HepG2 (cell line): ENCODE results near the gene NT5DC2. TPM values are rescaled to one million over a fixed set of nuclear protein-coding genes. Genes with fewer than 3 reads are reported as not detected.

Source experiments
- ATM ChIP-seq: fragments of 450-650 bp; IDR thresholded peaks from 2 replicates; pipeline ENCODE4 v1.7.1; 2017; ENCODE audit warnings: mild to moderate bottlenecking, borderline replicate concordance
- KMT2A ChIP-seq: sonication (generic); formaldehyde crosslinking; IDR thresholded peaks from 2 replicates; pipeline ENCODE4 v1.4.0; 2020; ENCODE audit warnings: missing genetic modification reagents
- PAF1 ChIP-seq: IDR thresholded peaks from 2 replicates; pipeline ENCODE4 v1.6.1; 2016; ENCODE audit warnings: missing genetic modification reagents, missing compliant biosample characterization
- TBL1XR1 ChIP-seq: fragments of 150-350 bp; IDR thresholded peaks from 2 replicates; pipeline ENCODE4 v1.6.1; 2014; ENCODE audit warnings: borderline replicate concordance, low read length; ENCODE audit not compliant: partially characterized antibody
- U2AF2 ChIP-seq: fragments of 200-400 bp; formaldehyde crosslinking; IDR thresholded peaks from 2 replicates; pipeline ENCODE4 v1.6.1; 2017; ENCODE audit warnings: low read depth, mild to moderate bottlenecking, low read length
- ZBTB43 ChIP-seq: sonication (generic); formaldehyde crosslinking; conservative IDR thresholded peaks from 2 replicates; pipeline ENCODE4 v1.4.0; 2020; ENCODE audit warnings: missing genetic modification reagents
- ZFP82 ChIP-seq: sonication (generic); formaldehyde crosslinking; IDR thresholded peaks from 2 replicates; pipeline ENCODE4 v1.5.1; 2020; ENCODE audit warnings: mild to moderate bottlenecking, missing genetic modification reagents, borderline replicate concordance
- ZFYVE20 ChIP-seq: sonication (generic); formaldehyde crosslinking; IDR thresholded peaks from 2 replicates; pipeline ENCODE4 v1.8.0; 2023; ENCODE audit warnings: low read depth, mild to moderate bottlenecking, moderate library complexity, missing genetic modification reagents, borderline replicate concordance
- ZNF136 ChIP-seq: sonication (generic); formaldehyde crosslinking; IDR thresholded peaks from 2 replicates; pipeline ENCODE4 v1.8.1; 2022; ENCODE audit warnings: low read depth, mild to moderate bottlenecking, moderate library complexity, missing genetic modification reagents
- ZNF30 ChIP-seq: sonication (generic); formaldehyde crosslinking; IDR thresholded peaks from 2 replicates; pipeline ENCODE4 v1.5.0; 2020; ENCODE audit warnings: mild to moderate bottlenecking, missing genetic modification reagents
- ZNF337 ChIP-seq: sonication (generic); formaldehyde crosslinking; IDR thresholded peaks from 2 replicates; pipeline ENCODE4 v1.5.1; 2020; ENCODE audit warnings: missing genetic modification reagents, low read depth, mild to moderate bottlenecking, borderline replicate concordance
- ZNF557 ChIP-seq: sonication (generic); formaldehyde crosslinking; IDR thresholded peaks from 2 replicates; pipeline ENCODE4 v1.4.0; 2020; ENCODE audit warnings: missing genetic modification reagents
- ZNF704 ChIP-seq: sonication (generic); formaldehyde crosslinking; IDR thresholded peaks from 2 replicates; pipeline ENCODE4 v1.8.1; 2023; ENCODE audit warnings: mild to moderate bottlenecking, inconsistent platforms, moderate library complexity, missing genetic modification reagents, borderline replicate concordance
- ZNF770 ChIP-seq: sonication (generic); formaldehyde crosslinking; IDR thresholded peaks from 2 replicates; pipeline ENCODE4 v1.5.0; 2020; ENCODE audit warnings: mild to moderate bottlenecking, missing genetic modification reagents
- polyA plus RNA-seq, 8 experiments: library from polyadenylated mRNA; depleted of rRNA in 3 of 8; stranded (reverse) in 7 of 8; unstranded in 1 of 8; fragments of >200 nt; fragmentation: Illumina TruSeq in 4 of 8; extraction: Trizol in 4 of 8; gene quantifications; 2 replicates each; pipeline versions ENCODE4 v1.2.1 to v1.2.3, GENCODE V29; 2011 to 2016; ENCODE audit warnings: low read depth in 4 of 8, missing spikeins in 1 of 8, mixed read lengths in 1 of 8; ENCODE audit not compliant: insufficient read depth in 1 of 8
- total RNA-seq, 5 experiments: library from RNA; depleted of rRNA; stranded (reverse); fragments of >200 nt; fragmentation: Illumina TruSeq; extraction: Trizol; gene quantifications; 2 replicates each; pipeline ENCODE4 v1.2.3, GENCODE V29; 2016; ENCODE audit warnings: low read depth in 1 of 5
- TF ChIP-seq, protein P1 (sequence below): sonication (generic); formaldehyde crosslinking; IDR thresholded peaks from 2 replicates; pipeline ENCODE4 v1.8.1; 2023; ENCODE audit warnings: mild to moderate bottlenecking, missing genetic modification reagents, borderline replicate concordance
- TF ChIP-seq, protein P2 (sequence below): sonication (generic); formaldehyde crosslinking; IDR thresholded peaks from 2 replicates; pipeline ENCODE4 v1.5.0; 2020; ENCODE audit warnings: missing genetic modification reagents, mild to moderate bottlenecking, borderline replicate concordance

The NT5DC2 gene
- total and polyA plus RNA-seq, 2 of the 13 experiments (the other 11 are each of a cell fraction or from before 2014, with no cell fraction given), result 131 to 240 TPM

- TF ChIP-seq, protein P1, sequence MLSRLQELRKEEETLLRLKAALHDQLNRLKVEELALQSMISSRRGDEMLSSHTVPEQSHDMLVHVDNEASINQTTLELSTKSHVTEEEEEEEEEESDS (CRISPR knock-in tag), result no peak
- TF ChIP-seq ZNF770, result 0 out of 2 replicates have a peak, but pooled peaks have one; percentile 16
- no peak for TF ChIP-seq PAF1 (CRISPR knock-in tag)
- no peak for TF ChIP-seq ATM
- 0 out of 2 replicates have a peak, but pooled peaks have one; percentile 37 for TF ChIP-seq U2AF2
- peak; percentile 83 for TF ChIP-seq ZNF704
- TF ChIP-seq, protein P2, sequence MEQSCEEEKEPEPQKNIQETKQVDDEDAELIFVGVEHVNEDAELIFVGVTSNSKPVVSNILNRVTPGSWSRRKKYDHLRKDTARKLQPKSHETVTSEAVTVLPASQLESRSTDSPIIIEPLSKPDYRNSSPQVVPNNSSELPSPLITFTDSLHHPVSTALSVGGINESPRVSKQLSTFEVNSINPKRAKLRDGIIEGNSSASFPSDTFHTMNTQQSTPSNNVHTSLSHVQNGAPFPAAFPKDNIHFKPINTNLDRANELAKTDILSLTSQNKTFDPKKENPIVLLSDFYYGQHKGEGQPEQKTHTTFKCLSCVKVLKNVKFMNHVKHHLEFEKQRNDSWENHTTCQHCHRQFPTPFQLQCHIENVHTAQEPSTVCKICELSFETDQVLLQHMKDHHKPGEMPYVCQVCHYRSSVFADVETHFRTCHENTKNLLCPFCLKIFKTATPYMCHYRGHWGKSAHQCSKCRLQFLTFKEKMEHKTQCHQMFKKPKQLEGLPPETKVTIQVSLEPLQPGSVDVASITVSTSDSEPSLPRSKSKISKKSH (CRISPR knock-in tag), result no peak; the same call in none of the 2 replicates
- TF ChIP-seq TBL1XR1, result no peak
- TF ChIP-seq ZFP82 (CRISPR knock-in tag), result peak; percentile 77; the same call in 1 of the 2 replicates
- TF ChIP-seq ZNF30 (CRISPR knock-in tag), result 0 out of 2 replicates have a peak, but pooled peaks have one; percentile 80
- TF ChIP-seq KMT2A (CRISPR knock-in tag), result peak; percentile 77; the same call in 1 of the 2 replicates
- TF ChIP-seq ZNF557 (CRISPR knock-in tag), result peak; percentile 85
- TF ChIP-seq ZBTB43, result peak; percentile 48
- no peak for TF ChIP-seq ZFYVE20
- 0 out of 2 replicates have a peak, but pooled peaks have one; percentile 38 for TF ChIP-seq ZNF337
- TF ChIP-seq ZNF136 (CRISPR knock-in tag), result no peak; the same call in 1 of the 2 replicates
These were observed 2.9 kb upstream of the NT5DC2 start, which contains the start of gene UQCC5 (continued) for GRCh38 chr3:52536369-52537164.
